Measurements from ENCODE around the gene GABBR2. TPM values are rescaled to one million over a fixed set of nuclear protein-coding genes. Genes with fewer than 3 reads are reported as not detected.

GABBR2 gene
- total RNA-seq (not detected), total RNA-seq (0 to 0.17 (median 0) reads per million in 172 experiments)
- not detected for polyA plus RNA-seq (2013, experiment 1 of 2)
- polyA plus RNA-seq (2013, experiment 2 of 2) = 0.01 TPM

DNA sequence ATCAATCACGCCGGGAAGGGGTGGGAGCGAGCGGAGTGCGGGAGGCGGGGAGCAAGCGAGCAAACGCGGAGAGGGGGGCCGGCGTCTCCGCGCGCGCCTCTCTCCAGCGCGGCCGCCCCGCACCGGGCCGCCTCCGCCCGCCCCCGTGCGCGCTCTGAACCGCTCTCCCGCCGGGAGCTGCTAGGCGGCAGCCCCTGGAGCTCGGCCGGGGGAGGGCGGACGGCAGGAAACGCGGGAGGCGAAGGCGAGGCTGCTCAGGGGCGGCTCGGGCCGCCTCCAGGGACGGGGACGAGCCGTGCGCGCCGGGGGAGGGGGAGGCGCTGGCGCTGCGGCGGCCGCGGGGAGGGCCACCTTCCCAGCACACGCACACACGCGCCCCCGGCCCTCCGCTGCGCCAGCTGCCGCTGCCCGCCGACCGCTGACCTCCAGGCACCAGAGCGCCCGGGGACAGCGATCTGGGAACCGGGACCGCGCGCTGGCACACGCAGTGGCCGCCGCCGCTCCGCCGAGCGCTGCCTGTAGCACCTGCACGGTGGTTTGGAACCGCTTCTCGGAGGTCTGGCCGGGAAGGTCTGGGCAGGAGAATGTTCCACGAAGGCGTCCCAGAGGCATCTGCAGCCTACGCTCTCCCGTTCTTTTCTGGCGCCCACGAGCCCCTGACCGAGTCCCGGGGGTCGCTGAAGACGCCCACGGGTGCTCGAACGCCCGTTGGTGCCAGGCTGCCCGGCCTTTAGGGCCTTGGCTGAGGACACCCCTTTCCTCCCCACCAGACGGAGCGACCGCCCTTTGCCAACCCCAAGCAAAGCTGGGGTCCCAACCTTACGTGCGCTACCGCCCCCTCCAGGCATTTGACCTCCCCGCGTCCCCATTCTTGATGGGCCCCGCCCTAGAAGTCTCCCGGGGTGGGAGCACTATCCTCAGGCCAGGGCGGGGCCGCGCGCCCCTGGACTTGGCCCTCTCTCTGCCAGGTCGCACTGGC, at the start of gene GABBR2:
GABBR2 (minus strand) TSS at position 3 of the 979 bp plus-strand sequence. CDS start 198 bp downstream, outside the sequence.
- ChIA-PET POLR2A (no interaction called here), CTCF (no interaction called here)
- Histone ChIP-seq H3K4me3 (ENCODE audit: low read length) (no peak within 1 kb of the TSS), H3K4me1 (ENCODE audit: insufficient read depth, low read length) (peaks cover 5% of the 10 kb centered on the region), H3K36me3 (ENCODE audit: insufficient read depth, low read length) (no peaks in the 10 kb centered on the region), H3K27me3 (ENCODE audit: control insufficient read depth in 1 of 2, insufficient read depth in 2 of 2, low read length in 2 of 2) (peaks cover 26 to 59% of the 10 kb centered on the region in 2 experiments), H3K27ac (ENCODE audit: low read depth in 1 of 2, low read length in 2 of 2) (no peak within 1 kb of the TSS), H3K9me3 (ENCODE audit: control insufficient read depth in 1 of 2, insufficient read depth in 1 of 2, low read length in 2 of 2) (peaks cover 0 to 15% of the 10 kb centered on the region in 2 experiments)
- no peak within 1 kb of the TSS for H3K27ac Mint-ChIP-seq
- intact Hi-C loops (cut with DNase I, micrococcal nuclease) = no loop called here
- no peaks in the 10 kb centered on the region for H3K9me3 Mint-ChIP-seq
- peaks cover 64% of the 10 kb centered on the region for H3K27me3 Mint-ChIP-seq
- no peaks in the 10 kb centered on the region for H3K36me3 Mint-ChIP-seq (ENCODE audit: low read depth)
- TF ChIP-seq, protein P1, sequence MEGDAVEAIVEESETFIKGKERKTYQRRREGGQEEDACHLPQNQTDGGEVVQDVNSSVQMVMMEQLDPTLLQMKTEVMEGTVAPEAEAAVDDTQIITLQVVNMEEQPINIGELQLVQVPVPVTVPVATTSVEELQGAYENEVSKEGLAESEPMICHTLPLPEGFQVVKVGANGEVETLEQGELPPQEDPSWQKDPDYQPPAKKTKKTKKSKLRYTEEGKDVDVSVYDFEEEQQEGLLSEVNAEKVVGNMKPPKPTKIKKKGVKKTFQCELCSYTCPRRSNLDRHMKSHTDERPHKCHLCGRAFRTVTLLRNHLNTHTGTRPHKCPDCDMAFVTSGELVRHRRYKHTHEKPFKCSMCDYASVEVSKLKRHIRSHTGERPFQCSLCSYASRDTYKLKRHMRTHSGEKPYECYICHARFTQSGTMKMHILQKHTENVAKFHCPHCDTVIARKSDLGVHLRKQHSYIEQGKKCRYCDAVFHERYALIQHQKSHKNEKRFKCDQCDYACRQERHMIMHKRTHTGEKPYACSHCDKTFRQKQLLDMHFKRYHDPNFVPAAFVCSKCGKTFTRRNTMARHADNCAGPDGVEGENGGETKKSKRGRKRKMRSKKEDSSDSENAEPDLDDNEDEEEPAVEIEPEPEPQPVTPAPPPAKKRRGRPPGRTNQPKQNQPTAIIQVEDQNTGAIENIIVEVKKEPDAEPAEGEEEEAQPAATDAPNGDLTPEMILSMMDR (IDR thresholded peaks at IDR 0.05) = no peak
- no peaks in the 10 kb centered on the region for H3K4me1 Mint-ChIP-seq (ENCODE audit: low read depth)
- H3K4me3 Mint-ChIP-seq = no peak within 1 kb of the TSS
- DNase-seq (no peak), ATAC-seq (ENCODE audit: poor library complexity) (no peak)

GRCh38 chr9:98755006-98755618, 46.4 kb upstream of the GABBR2 start:
- Histone ChIP-seq H3K27me3 (ENCODE audit: control insufficient read depth in 1 of 2, insufficient read depth in 2 of 2, low read length in 2 of 2) (no peaks in the 10 kb centered on the region), H3K4me3 (ENCODE audit: low read length) (no peak overlapping the region), H3K36me3 (ENCODE audit: insufficient read depth, low read length) (peaks cover 20% of the 10 kb centered on the region), H3K4me1 (ENCODE audit: insufficient read depth, low read length) (no peaks in the 10 kb centered on the region), H3K27ac (ENCODE audit: low read depth in 1 of 2, low read length in 2 of 2) (no peak overlapping the region), H3K9me3 (ENCODE audit: control insufficient read depth in 1 of 2, insufficient read depth in 1 of 2, low read length in 2 of 2) (peaks cover 0 to 4% of the 10 kb centered on the region in 2 experiments)
- TF ChIP-seq, protein P1 (IDR thresholded peaks at IDR 0.05) = no peak
- ChIA-PET CTCF (no interaction called here), POLR2A (no interaction called here)
- intact Hi-C loops (cut with DNase I, micrococcal nuclease) = no loop called here
- H3K4me1 Mint-ChIP-seq (ENCODE audit: low read depth) = no peaks in the 10 kb centered on the region
- peaks cover 11% of the 10 kb centered on the region for H3K9me3 Mint-ChIP-seq
- peaks cover 96% of the 10 kb centered on the region for H3K36me3 Mint-ChIP-seq (ENCODE audit: low read depth)
- no peak overlapping the region for H3K27ac Mint-ChIP-seq
- ATAC-seq (ENCODE audit: poor library complexity) (no peak), DNase-seq (no peak)
- no peaks in the 10 kb centered on the region for H3K27me3 Mint-ChIP-seq
- no peak overlapping the region for H3K4me3 Mint-ChIP-seq

DNA sequence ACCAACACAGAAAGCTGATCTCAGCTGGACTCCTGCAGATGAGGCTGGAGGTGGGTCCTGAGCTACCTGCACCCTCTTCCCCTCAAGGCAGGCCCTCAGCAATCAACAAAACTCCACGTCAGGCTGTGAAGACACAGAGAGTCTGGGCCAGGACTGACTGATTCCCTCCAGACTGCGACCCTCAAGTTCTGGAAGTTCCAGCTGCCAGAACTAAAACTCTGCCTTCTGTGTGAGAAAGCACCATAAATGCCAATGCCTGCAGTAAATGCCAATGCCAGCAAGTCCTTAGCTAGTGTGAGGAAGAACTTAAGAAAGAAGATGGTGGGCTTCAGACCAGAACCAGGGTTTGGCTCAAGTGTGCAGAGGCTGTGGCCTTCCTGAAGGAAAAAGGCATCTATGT, 42.5 kb upstream of the GABBR2 start:
- no peaks in the 10 kb centered on the region for H3K4me1 ChIP-seq (ENCODE audit: insufficient read depth, low read length)
- intact Hi-C loops (cut with DNase I, micrococcal nuclease) = no loop called here
- Mint-ChIP-seq H3K4me1 (ENCODE audit: low read depth) (no peaks in the 10 kb centered on the region), H3K27me3 (no peaks in the 10 kb centered on the region), H3K4me3 (no peak overlapping the region), H3K36me3 (ENCODE audit: low read depth) (peaks cover 96% of the 10 kb centered on the region), H3K27ac (no peak overlapping the region), H3K9me3 (no peaks in the 10 kb centered on the region)
- no peak overlapping the region for H3K4me3 ChIP-seq (ENCODE audit: low read length)
- no peaks in the 10 kb centered on the region for H3K27me3 ChIP-seq (ENCODE audit: control insufficient read depth in 1 of 2, insufficient read depth in 2 of 2, low read length in 2 of 2)
- ChIA-PET POLR2A (no interaction called here), CTCF (no interaction called here)
- TF ChIP-seq, protein P1 (IDR thresholded peaks at IDR 0.05) = no peak
- H3K27ac ChIP-seq (ENCODE audit: low read depth in 1 of 2, low read length in 2 of 2) = no peak overlapping the region
- no peak for ATAC-seq (ENCODE audit: poor library complexity)
- peaks cover 23% of the 10 kb centered on the region for H3K36me3 ChIP-seq (ENCODE audit: insufficient read depth, low read length)
- H3K9me3 ChIP-seq (ENCODE audit: control insufficient read depth in 1 of 2, insufficient read depth in 1 of 2, low read length in 2 of 2) = peaks cover 0 to 3% of the 10 kb centered on the region in 2 experiments
- DNase-seq = no peak

Measured in CD4-positive, alpha-beta T cell (primary cell).